Spleen (tissue), 11 donors: ENCODE results near the gene SLC1A7. TPM values are rescaled to one million over a fixed set of nuclear protein-coding genes. Genes with fewer than 3 reads are reported as not detected.

Experiments used
- DNase-seq: peaks from one replicate; pipeline ENCODE4 v3.0.0-alpha.2; 2020
- H3K27ac ChIP-seq, 8 donors: fragments of 200-600 bp; sonication (generic) in 7 of 8; 1 replicate in 4 of 8; 2 replicates in 4 of 8; pipeline versions ENCODE4 v1.5.0 to v1.8.0; 2016 to 2021; ENCODE audit warnings: inconsistent platforms in 4 of 8, mild to moderate bottlenecking in 4 of 8, moderate library complexity in 1 of 8
- H3K27me3 ChIP-seq, 7 donors: fragments of 200-600 bp; sonication (generic) in 6 of 7; replicated peaks in 1 of 7; 1 replicate in 4 of 7; 2 replicates in 3 of 7; pipeline versions ENCODE4 v1.5.0 to v1.8.0; 2016 to 2021; ENCODE audit warnings: inconsistent platforms in 3 of 7, mild to moderate bottlenecking in 1 of 7
- H3K36me3 ChIP-seq, 6 donors: fragments of 200-600 bp; sonication (generic) in 5 of 6; 1 replicate in 4 of 6; 2 replicates in 2 of 6; pipeline versions ENCODE4 v1.5.0 to v1.8.0; 2016 to 2021; ENCODE audit warnings: inconsistent platforms in 2 of 6
- H3K4me1 ChIP-seq, 6 donors: fragments of 200-600 bp; sonication (generic) in 5 of 6; 1 replicate in 3 of 6; 2 replicates in 3 of 6; pipeline versions ENCODE4 v1.5.0 to v1.8.0; 2016 to 2021; ENCODE audit warnings: inconsistent platforms in 3 of 6
- H3K4me3 ChIP-seq, 8 donors: fragments of 200-600 bp; sonication (generic) in 7 of 8; 1 replicate in 4 of 8; 2 replicates in 4 of 8; pipeline versions ENCODE4 v1.5.0 to v1.8.0; 2016 to 2021; ENCODE audit warnings: inconsistent platforms in 4 of 8, mild to moderate bottlenecking in 4 of 8, moderate library complexity in 2 of 8
- H3K9me3 ChIP-seq, 8 donors: fragments of 200-600 bp; sonication (generic) in 7 of 8; 1 replicate in 4 of 8; 2 replicates in 4 of 8; pipeline versions ENCODE4 v1.5.0 to v1.8.0; 2016 to 2021; ENCODE audit warnings: inconsistent platforms in 4 of 8
- POLR2A ChIP-seq, 3 donors: fragments of 450-650 bp; IDR thresholded peaks; one replicate each; pipeline ENCODE4 v1.5.1; 2017; ENCODE audit warnings: antibody characterized with exemption in 3 of 3, mild to moderate bottlenecking in 1 of 3
- POLR2AphosphoS5 ChIP-seq, 3 donors: sonication (generic); formaldehyde crosslinking; IDR thresholded peaks; one replicate each; pipeline ENCODE4 v1.5.1; 2017; ENCODE audit warnings: antibody characterized with exemption in 3 of 3
- WGBS, 5 donors: extraction: QIAGEN DNeasy Blood & Tissue Kit in 3 of 5; methylation state at CpG; one replicate each; pipeline versions ENCODE4 v1.1.5 to v1.1.7; 2013 to 2018; 5-methylcytosine and 5-hydroxymethylcytosine counted together
- intact Hi-C: fragments of 100-400 bp; cut with DNase I; formaldehyde crosslinking; loops from one replicate; pipeline ENCODE4 v1.15.0; 2023; ENCODE audit warnings: low total_unique reads
- polyA plus RNA-seq, 3 donors: library from polyadenylated mRNA; stranded (reverse); fragments of 200-250 nt; gene quantifications; one replicate each; pipeline ENCODE4 v1.2.1, GENCODE V29; 2013
- total RNA-seq, 7 donors: library from RNA; depleted of rRNA in 3 of 7; stranded (reverse); fragments of >200 nt in 3 of 7; fragmentation: NEBNext Ultra II Directional in 4 of 7; extraction: Animal tissue kit (Norgen Biotek cat#: 25700) in 4 of 7; gene quantifications; one replicate each; pipeline versions ENCODE4 v1.1.0 to v1.2.1, GENCODE V29; 2016 to 2021
- TF ChIP-seq, protein P1 (sequence below), 11 experiments: fragments of 200-600 bp in 7 of 11; fragments of 450-650 bp in 4 of 11; sonication (generic) in 4 of 11; IDR thresholded peaks in 8 of 11; conservative IDR thresholded peaks in 3 of 11; 1 replicate in 7 of 11; 2 replicates in 4 of 11; pipeline versions ENCODE4 v1.4.0 to v1.8.0; 2016 to 2021; ENCODE audit warnings: antibody characterized with exemption in 11 of 11, inconsistent platforms in 4 of 11, mild to moderate bottlenecking in 1 of 11
- donor health status: healthy with polysubstance abuse.
- donor health status: DM: no; HTN: no; CAD: no; lungs with moderate emphysema.
- donor health status: DM: no; HTN: no; CAD: no.
- donor health status: Bipolar disorder and iron deficiency.
- donor health status: healthy.
- donor health status: DM: no; HTN: no; CAD: no.
- donor health status: DM: yes; HTN: yes; CAD: no.

SLC1A7 gene
- total and polyA plus RNA-seq, 10 donors: 0.02 to 0.19 (median 0.08) TPM; not detected in 6

DNA sequence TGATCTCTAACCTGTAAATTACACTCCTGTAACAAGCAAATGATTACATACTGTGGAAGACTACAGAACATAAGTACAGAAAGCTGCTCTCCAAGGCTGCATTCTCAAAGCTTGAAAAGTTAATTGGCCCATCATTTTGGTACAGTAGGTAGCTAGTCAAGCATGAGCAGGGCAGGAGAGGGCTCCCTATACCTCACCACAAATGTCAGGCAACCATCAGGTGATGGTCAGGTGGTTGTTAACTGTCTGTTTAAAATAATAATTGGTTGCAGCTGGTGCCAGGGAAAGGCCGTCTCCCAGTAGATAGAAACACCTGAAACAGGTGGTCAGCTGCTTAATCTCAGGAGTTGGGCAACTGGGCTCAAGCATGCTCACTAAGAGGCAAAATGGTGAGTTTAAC is 13.1 kb upstream of the SLC1A7 start:
- Histone ChIP-seq H3K27me3 (peaks cover 0 to 11% (median 0%) of the 10 kb centered on the region in 7 donors), H3K27ac (no peak overlapping the region), H3K9me3 (no peaks in the 10 kb centered on the region), H3K4me3 (no peak overlapping the region), H3K36me3 (no peaks in the 10 kb centered on the region), H3K4me1 (no peaks in the 10 kb centered on the region)
- peak; percentile 5 for DNase-seq
- intact Hi-C loops: no loop called here
- no peak for TF ChIP-seq POLR2AphosphoS5 (IDR thresholded peaks at IDR 0.05)
- TF ChIP-seq, protein P1, sequence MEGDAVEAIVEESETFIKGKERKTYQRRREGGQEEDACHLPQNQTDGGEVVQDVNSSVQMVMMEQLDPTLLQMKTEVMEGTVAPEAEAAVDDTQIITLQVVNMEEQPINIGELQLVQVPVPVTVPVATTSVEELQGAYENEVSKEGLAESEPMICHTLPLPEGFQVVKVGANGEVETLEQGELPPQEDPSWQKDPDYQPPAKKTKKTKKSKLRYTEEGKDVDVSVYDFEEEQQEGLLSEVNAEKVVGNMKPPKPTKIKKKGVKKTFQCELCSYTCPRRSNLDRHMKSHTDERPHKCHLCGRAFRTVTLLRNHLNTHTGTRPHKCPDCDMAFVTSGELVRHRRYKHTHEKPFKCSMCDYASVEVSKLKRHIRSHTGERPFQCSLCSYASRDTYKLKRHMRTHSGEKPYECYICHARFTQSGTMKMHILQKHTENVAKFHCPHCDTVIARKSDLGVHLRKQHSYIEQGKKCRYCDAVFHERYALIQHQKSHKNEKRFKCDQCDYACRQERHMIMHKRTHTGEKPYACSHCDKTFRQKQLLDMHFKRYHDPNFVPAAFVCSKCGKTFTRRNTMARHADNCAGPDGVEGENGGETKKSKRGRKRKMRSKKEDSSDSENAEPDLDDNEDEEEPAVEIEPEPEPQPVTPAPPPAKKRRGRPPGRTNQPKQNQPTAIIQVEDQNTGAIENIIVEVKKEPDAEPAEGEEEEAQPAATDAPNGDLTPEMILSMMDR (IDR thresholded peaks at IDR 0.05 in 8 of 11, conservative IDR thresholded peaks at IDR 0.05 in 3 of 11): no peak
- TF ChIP-seq POLR2A (IDR thresholded peaks at IDR 0.05): no peak
- WGBS, 5 donors: 77 to 95% (median 81%) methylated on average over 1 of the region's 1 CpG

DNA sequence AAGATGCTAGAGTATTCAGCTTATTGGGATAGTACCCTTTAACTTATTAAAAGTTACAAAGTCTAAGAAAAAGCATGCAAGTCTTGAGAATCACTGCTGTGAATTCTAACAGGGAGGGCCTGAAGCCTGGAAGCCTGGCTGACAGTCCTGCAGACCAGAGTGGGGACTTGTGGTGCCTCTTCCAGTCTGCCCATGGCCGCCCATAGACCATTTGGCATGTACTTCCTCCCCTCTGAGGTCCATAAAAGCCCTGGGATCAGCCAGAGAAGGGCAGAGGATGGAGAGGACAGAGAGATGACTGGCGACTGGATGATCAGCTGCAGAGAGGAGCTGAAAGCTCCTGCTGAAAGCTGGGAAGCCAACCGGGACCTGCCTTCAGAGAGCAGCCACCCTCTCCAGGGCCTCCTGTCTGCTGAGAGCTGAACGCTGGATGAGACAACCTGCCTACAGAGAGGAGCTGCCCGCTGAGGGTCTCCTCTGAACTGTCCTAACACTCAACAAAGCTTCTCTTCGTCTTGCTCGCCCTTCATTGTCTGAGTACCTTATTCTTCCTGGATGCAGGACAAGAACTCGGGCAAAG is 12.5 kb upstream of the SLC1A7 start:
- Histone ChIP-seq H3K4me1 (no peaks in the 10 kb centered on the region), H3K36me3 (no peaks in the 10 kb centered on the region), H3K27ac (no peak overlapping the region), H3K27me3 (peaks cover 0 to 11% (median 0%) of the 10 kb centered on the region in 7 donors), H3K9me3 (no peaks in the 10 kb centered on the region), H3K4me3 (no peak overlapping the region)
- 66 to 88% (median 82%) methylated on average over 8 of the region's 8 CpGs for WGBS, 5 donors
- TF ChIP-seq POLR2A (IDR thresholded peaks at IDR 0.05) (no peak), POLR2AphosphoS5 (IDR thresholded peaks at IDR 0.05) (no peak)
- TF ChIP-seq, protein P1 (IDR thresholded peaks at IDR 0.05 in 8 of 11, conservative IDR thresholded peaks at IDR 0.05 in 3 of 11): no peak
- DNase-seq: peak; percentile 41
- intact Hi-C loops: no loop called here

DNA sequence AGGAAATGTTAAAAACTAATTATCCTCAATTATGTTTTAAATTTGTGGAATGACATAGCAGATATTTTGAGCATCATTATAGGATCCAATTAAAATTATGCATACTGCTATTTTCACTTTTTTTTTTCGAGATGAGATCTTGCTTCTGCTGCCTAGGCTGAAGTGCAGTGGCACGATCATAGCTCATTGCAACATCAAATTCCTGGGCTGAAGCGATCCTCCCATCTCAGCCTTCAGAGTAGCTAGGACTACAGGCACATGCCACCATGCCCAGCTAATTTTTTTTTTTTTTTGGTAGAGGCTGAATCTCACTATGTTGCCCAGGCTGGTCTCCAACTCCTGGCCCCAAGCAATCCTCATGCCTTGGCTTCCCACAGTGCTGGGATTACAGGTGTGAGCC is 11.3 kb upstream of the SLC1A7 start:
- Histone ChIP-seq H3K9me3 (no peaks in the 10 kb centered on the region), H3K4me1 (no peaks in the 10 kb centered on the region), H3K4me3 (no peak overlapping the region), H3K27me3 (peaks cover 0 to 11% (median 0%) of the 10 kb centered on the region in 7 donors), H3K36me3 (no peaks in the 10 kb centered on the region), H3K27ac (no peak overlapping the region)
- 70 to 86% (median 74%) methylated on average over 3 of the region's 3 CpGs for WGBS, 5 donors
- DNase-seq: no peak
- intact Hi-C loops: no loop called here
- TF ChIP-seq POLR2AphosphoS5 (IDR thresholded peaks at IDR 0.05) (no peak), POLR2A (IDR thresholded peaks at IDR 0.05) (no peak)
- TF ChIP-seq, protein P1 (IDR thresholded peaks at IDR 0.05 in 8 of 11, conservative IDR thresholded peaks at IDR 0.05 in 3 of 11): no peak

DNA sequence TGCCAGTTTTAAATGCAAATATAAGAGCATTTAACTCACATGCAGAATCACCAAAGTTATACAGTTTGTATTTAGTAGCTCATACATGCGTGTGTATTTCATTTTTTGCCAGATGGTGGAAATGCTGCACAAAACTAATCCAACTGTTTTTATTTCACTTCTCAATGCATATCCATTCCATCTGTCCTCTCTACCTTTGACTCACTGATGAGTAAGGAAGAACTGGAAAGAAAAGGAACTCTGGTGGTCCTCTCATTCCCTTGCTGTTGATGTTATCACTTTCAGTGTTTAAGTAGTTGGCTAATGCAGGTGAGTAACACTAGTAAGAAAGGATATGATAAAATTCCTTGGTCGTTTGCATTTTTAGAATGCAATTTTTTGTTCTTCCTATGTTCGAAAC is 5.7 kb upstream of the SLC1A7 start:
- intact Hi-C loops: no loop called here
- DNase-seq: no peak
- TF ChIP-seq POLR2A (IDR thresholded peaks at IDR 0.05) (no peak), POLR2AphosphoS5 (IDR thresholded peaks at IDR 0.05) (no peak)
- TF ChIP-seq, protein P1 (IDR thresholded peaks at IDR 0.05 in 8 of 11, conservative IDR thresholded peaks at IDR 0.05 in 3 of 11): no peak
- WGBS, 5 donors: 83 to 89% (median 85%) methylated on average over 3 of the region's 3 CpGs
- H3K27me3 ChIP-seq: peaks cover 0 to 11% (median 0%) of the 10 kb centered on the region in 7 donors
- no peak overlapping the region for H3K4me3 ChIP-seq
- H3K4me1 ChIP-seq: no peaks in the 10 kb centered on the region
- H3K27ac ChIP-seq: no peak overlapping the region
- no peaks in the 10 kb centered on the region for H3K36me3 ChIP-seq
- H3K9me3 ChIP-seq: no peaks in the 10 kb centered on the region
